ENCODE measurements around the gene PPP1R3F.
"Not testable (repeated sequence)": the region's sequence is repeated elsewhere in the genome, so short reads cannot be mapped to it uniquely, and the experiment has no call there.

Gene PPP1R3F

GRCh38 chrX:49273181-49273727, 3.7 kb downstream of the PPP1R3F start:
- no peak for DNase-seq (ENCODE audit: low read depth)

GRCh38 chrX:49276207-49276606, 6.6 kb downstream of the PPP1R3F start:
- no peak for DNase-seq (ENCODE audit: low read depth)

- DNase-seq (ENCODE audit: low read depth) = no peak
These were observed 7.3 kb downstream of the PPP1R3F start for GRCh38 chrX:49276671-49277534.

- DNase-seq (ENCODE audit: low read depth) = no peak
These were observed 7.9 kb downstream of the PPP1R3F start for GRCh38 chrX:49277535-49277830.

- no peak for DNase-seq (ENCODE audit: low read depth)
These were observed 8.5 kb downstream of the PPP1R3F start for GRCh38 chrX:49278081-49278480.

- DNase-seq (ENCODE audit: low read depth) = no peak
These were observed 13.0 kb downstream of the PPP1R3F start for GRCh38 chrX:49282647-49283011.

- no peak for DNase-seq (ENCODE audit: low read depth)
These were observed 14.6 kb downstream of the PPP1R3F start for GRCh38 chrX:49284212-49284611.

GRCh38 chrX:49286136-49286535, 16.5 kb downstream of the PPP1R3F start:
- no peak for DNase-seq (ENCODE audit: low read depth)

GRCh38 chrX:49286581-49286980, 17.0 kb downstream of the PPP1R3F start:
- no peak for DNase-seq (ENCODE audit: low read depth)

GRCh38 chrX:49287665-49288064, 18.1 kb downstream of the PPP1R3F start:
- DNase-seq (ENCODE audit: low read depth) = no peak

- no peak for DNase-seq (ENCODE audit: low read depth)
These were observed 20.6 kb downstream of the PPP1R3F start for GRCh38 chrX:49290215-49290614.

GRCh38 chrX:49291615-49292337, 22.2 kb downstream of the PPP1R3F start:
- no peak for DNase-seq (ENCODE audit: low read depth)

GRCh38 chrX:49292400-49293362, 23.1 kb downstream of the PPP1R3F start:
- DNase-seq (ENCODE audit: low read depth) = no peak

GRCh38 chrX:49299293-49299692, 29.7 kb downstream of the PPP1R3F start:
- DNase-seq (ENCODE audit: low read depth) = not testable (repeated sequence)

GRCh38 chrX:49300703-49301102, 31.1 kb downstream of the PPP1R3F start:
- DNase-seq (ENCODE audit: low read depth) = no peak

- DNase-seq (ENCODE audit: low read depth) = no peak
These were observed 33.8 kb downstream of the PPP1R3F start, which contains the start of gene GAGE10 for GRCh38 chrX:49303346-49303745. Gene GAGE10 (plus strand): TSS chrX:49303646. CDS start chrX:49304860, 1,214 bp downstream.

GRCh38 chrX:49307775-49308174, 38.2 kb downstream of the PPP1R3F start:
- not testable (repeated sequence) for DNase-seq (ENCODE audit: low read depth)

- no peak for DNase-seq (ENCODE audit: low read depth)
These were observed 39.1 kb downstream of the PPP1R3F start for GRCh38 chrX:49308604-49309269.

GRCh38 chrX:49309401-49309981, 39.9 kb downstream of the PPP1R3F start:
- no peak for DNase-seq (ENCODE audit: low read depth)

GRCh38 chrX:49310371-49310770, 40.8 kb downstream of the PPP1R3F start:
- DNase-seq (ENCODE audit: low read depth) = no peak

GRCh38 chrX:49312176-49312575, 42.6 kb downstream of the PPP1R3F start:
- no peak for DNase-seq (ENCODE audit: low read depth)
